ENCODE results near the gene FCHSD1.
"Not testable (repeated sequence)": the region's sequence is repeated elsewhere in the genome, so short reads cannot be mapped to it uniquely, and the experiment has no call there.

The FCHSD1 gene

GRCh38 chr5:141615991-141616720, 35.1 kb downstream of the FCHSD1 start:
- no peak for DNase-seq (ENCODE audit: low read depth in 1 of 2, low spot score in 1 of 2)
- peak overlapping the region; percentile 83 for H3K4me3 ChIP-seq (replicated peaks; ENCODE audit: insufficient read depth, low read length)
- H3K27ac ChIP-seq (replicated peaks): peak overlapping the region; percentile 89
- TF ChIP-seq SPI1 (IDR thresholded peaks at IDR 0.05; ENCODE audit: borderline replicate concordance, low read depth) (no peak), GABPA (IDR thresholded peaks at IDR 0.05; ENCODE audit: low read depth) (no peak), POLR2AphosphoS5 (IDR thresholded peaks at IDR 0.05; ENCODE audit: low read depth) (no peak)
- TF ChIP-seq, protein P1, sequence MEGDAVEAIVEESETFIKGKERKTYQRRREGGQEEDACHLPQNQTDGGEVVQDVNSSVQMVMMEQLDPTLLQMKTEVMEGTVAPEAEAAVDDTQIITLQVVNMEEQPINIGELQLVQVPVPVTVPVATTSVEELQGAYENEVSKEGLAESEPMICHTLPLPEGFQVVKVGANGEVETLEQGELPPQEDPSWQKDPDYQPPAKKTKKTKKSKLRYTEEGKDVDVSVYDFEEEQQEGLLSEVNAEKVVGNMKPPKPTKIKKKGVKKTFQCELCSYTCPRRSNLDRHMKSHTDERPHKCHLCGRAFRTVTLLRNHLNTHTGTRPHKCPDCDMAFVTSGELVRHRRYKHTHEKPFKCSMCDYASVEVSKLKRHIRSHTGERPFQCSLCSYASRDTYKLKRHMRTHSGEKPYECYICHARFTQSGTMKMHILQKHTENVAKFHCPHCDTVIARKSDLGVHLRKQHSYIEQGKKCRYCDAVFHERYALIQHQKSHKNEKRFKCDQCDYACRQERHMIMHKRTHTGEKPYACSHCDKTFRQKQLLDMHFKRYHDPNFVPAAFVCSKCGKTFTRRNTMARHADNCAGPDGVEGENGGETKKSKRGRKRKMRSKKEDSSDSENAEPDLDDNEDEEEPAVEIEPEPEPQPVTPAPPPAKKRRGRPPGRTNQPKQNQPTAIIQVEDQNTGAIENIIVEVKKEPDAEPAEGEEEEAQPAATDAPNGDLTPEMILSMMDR (IDR thresholded peaks at IDR 0.05; ENCODE audit: insufficient read depth, low read length): no peak
- TF ChIP-seq, protein P2, sequence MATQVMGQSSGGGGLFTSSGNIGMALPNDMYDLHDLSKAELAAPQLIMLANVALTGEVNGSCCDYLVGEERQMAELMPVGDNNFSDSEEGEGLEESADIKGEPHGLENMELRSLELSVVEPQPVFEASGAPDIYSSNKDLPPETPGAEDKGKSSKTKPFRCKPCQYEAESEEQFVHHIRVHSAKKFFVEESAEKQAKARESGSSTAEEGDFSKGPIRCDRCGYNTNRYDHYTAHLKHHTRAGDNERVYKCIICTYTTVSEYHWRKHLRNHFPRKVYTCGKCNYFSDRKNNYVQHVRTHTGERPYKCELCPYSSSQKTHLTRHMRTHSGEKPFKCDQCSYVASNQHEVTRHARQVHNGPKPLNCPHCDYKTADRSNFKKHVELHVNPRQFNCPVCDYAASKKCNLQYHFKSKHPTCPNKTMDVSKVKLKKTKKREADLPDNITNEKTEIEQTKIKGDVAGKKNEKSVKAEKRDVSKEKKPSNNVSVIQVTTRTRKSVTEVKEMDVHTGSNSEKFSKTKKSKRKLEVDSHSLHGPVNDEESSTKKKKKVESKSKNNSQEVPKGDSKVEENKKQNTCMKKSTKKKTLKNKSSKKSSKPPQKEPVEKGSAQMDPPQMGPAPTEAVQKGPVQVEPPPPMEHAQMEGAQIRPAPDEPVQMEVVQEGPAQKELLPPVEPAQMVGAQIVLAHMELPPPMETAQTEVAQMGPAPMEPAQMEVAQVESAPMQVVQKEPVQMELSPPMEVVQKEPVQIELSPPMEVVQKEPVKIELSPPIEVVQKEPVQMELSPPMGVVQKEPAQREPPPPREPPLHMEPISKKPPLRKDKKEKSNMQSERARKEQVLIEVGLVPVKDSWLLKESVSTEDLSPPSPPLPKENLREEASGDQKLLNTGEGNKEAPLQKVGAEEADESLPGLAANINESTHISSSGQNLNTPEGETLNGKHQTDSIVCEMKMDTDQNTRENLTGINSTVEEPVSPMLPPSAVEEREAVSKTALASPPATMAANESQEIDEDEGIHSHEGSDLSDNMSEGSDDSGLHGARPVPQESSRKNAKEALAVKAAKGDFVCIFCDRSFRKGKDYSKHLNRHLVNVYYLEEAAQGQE (IDR thresholded peaks at IDR 0.05; ENCODE audit: insufficient replicate concordance, low read depth): no peak
- H3K27me3 ChIP-seq (ENCODE audit: insufficient read depth, poor library complexity, severe bottlenecking): no peaks in the 10 kb centered on the region

DNA sequence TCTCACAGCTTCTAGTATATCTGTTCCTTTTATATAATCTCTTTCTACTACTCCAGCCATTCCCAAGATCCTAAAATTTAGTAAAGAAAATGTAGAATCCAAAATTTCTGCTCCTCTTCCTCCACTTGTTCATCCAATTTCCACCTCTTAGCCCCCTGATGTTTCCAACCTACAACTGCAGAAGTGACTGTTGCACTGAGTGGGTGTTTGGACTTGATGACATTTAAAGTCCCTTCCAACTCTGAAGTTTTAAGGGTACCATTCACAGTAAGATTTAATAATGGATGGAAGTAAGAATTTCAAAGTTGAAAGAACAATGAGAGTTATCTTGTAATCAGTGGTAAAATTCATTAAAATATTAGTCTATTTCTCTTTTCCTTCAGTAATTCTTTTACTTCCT, 37.9 kb downstream of the FCHSD1 start:
- no peak overlapping the region for H3K4me3 ChIP-seq (replicated peaks; ENCODE audit: insufficient read depth, low read length)
- TF ChIP-seq, protein P2 (IDR thresholded peaks at IDR 0.05; ENCODE audit: insufficient replicate concordance, low read depth): no peak
- no peak for TF ChIP-seq SPI1 (IDR thresholded peaks at IDR 0.05; ENCODE audit: borderline replicate concordance, low read depth)
- no peak for TF ChIP-seq GABPA (IDR thresholded peaks at IDR 0.05; ENCODE audit: low read depth)
- TF ChIP-seq, protein P1 (IDR thresholded peaks at IDR 0.05; ENCODE audit: insufficient read depth, low read length): no peak
- TF ChIP-seq POLR2AphosphoS5 (IDR thresholded peaks at IDR 0.05; ENCODE audit: low read depth): no peak
- no peak for DNase-seq (ENCODE audit: low read depth in 1 of 2, low spot score in 1 of 2)
- no peaks in the 10 kb centered on the region for H3K27me3 ChIP-seq (ENCODE audit: insufficient read depth, poor library complexity, severe bottlenecking)
- H3K27ac ChIP-seq (replicated peaks): peak overlapping the region; percentile 33

GRCh38 chr5:141611289-141611688, 39.9 kb downstream of the FCHSD1 start:
- Histone ChIP-seq H3K27ac (replicated peaks) (peak overlapping the region; percentile 94), H3K4me3 (replicated peaks; ENCODE audit: insufficient read depth, low read length) (no peak overlapping the region), H3K27me3 (ENCODE audit: insufficient read depth, poor library complexity, severe bottlenecking) (no peaks in the 10 kb centered on the region)
- no peak for DNase-seq (ENCODE audit: low read depth in 1 of 2, low spot score in 1 of 2)
- TF ChIP-seq GABPA (IDR thresholded peaks at IDR 0.05; ENCODE audit: low read depth): no peak
- TF ChIP-seq, protein P2 (IDR thresholded peaks at IDR 0.05; ENCODE audit: insufficient replicate concordance, low read depth): no peak
- TF ChIP-seq, protein P1 (IDR thresholded peaks at IDR 0.05; ENCODE audit: insufficient read depth, low read length): no peak
- TF ChIP-seq POLR2AphosphoS5 (IDR thresholded peaks at IDR 0.05; ENCODE audit: low read depth): no peak
- no peak for TF ChIP-seq SPI1 (IDR thresholded peaks at IDR 0.05; ENCODE audit: borderline replicate concordance, low read depth)

DNA sequence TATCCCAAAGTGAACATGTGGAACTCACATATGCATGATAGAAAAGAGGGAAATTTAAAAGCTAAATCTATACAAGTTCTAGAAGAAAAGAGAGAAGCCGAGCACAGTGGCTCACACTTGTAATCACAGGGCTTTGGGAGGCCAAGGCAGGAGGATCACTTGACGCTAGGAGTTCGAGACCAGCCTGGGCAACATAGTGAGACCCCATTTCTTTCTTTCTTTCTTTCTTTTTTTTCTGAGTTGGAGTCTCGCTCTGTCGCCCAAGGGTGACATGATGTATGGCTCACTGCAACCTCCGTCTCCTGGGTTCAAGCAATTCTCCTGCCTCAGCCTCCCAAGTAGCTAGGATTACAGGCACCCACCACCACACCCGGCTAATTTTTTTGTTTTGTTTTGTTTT, 41.3 kb downstream of the FCHSD1 start:
- DNase-seq (ENCODE audit: low read depth in 1 of 2, low spot score in 1 of 2); H3K4me3 ChIP-seq (replicated peaks; ENCODE audit: insufficient read depth, low read length); H3K27me3 ChIP-seq (ENCODE audit: insufficient read depth, poor library complexity, severe bottlenecking): not testable (repeated sequence)
- peak overlapping the region; percentile 94 for H3K27ac ChIP-seq (replicated peaks)
